Lung (tissue), 12 donors: ENCODE data around the gene INAFM2. TPM values are rescaled to one million over a fixed set of nuclear protein-coding genes. Genes with fewer than 3 reads are reported as not detected.

Source experiments
- ATAC-seq: fragments of 200-7000 bp; cut with Tn5 transposase; one replicate; pipeline ENCODE4 v1.9.1; 2020; ENCODE audit warnings: moderate number of reproducible peaks; ENCODE audit not compliant: insufficient read depth, low FRiP score
- DNase-seq, 3 donors: peaks; one replicate each; pipeline ENCODE4 v3.0.0-alpha.2; 2013 to 2017
- H3K27ac ChIP-seq, 2 donors: one replicate each; pipeline ENCODE4 v1.5.1; 2013; ENCODE audit warnings: mild to moderate bottlenecking in 2 of 2, moderate library complexity in 2 of 2, control low read depth in 1 of 2, inconsistent platforms in 1 of 2, low read depth in 1 of 2, low read length in 1 of 2
- H3K27me3 ChIP-seq, 3 donors: one replicate each; pipeline ENCODE4 v1.5.1; 2013; ENCODE audit warnings: low read length in 2 of 3; ENCODE audit not compliant: control insufficient read depth in 3 of 3, insufficient read depth in 3 of 3
- H3K36me3 ChIP-seq, 4 donors: one replicate each; pipeline ENCODE4 v1.5.1; 2013; ENCODE audit warnings: low read length in 4 of 4, mild to moderate bottlenecking in 1 of 4, moderate library complexity in 1 of 4; ENCODE audit not compliant: control insufficient read depth in 4 of 4, insufficient read depth in 4 of 4
- H3K4me1 ChIP-seq, 5 donors: one replicate each; pipeline ENCODE4 v1.5.1; 2013; ENCODE audit warnings: low read length in 5 of 5, mild to moderate bottlenecking in 2 of 5, moderate library complexity in 1 of 5; ENCODE audit not compliant: control insufficient read depth in 5 of 5, insufficient read depth in 5 of 5
- H3K4me3 ChIP-seq: one replicate; pipeline ENCODE4 v1.5.1; 2013; ENCODE audit warnings: mild to moderate bottlenecking, control low read depth, moderate library complexity
- H3K9ac ChIP-seq, 2 donors: one replicate each; pipeline ENCODE4 v1.5.1; 2013; ENCODE audit warnings: low read length in 2 of 2, control low read depth in 1 of 2; ENCODE audit not compliant: insufficient read depth in 1 of 2
- H3K9me3 ChIP-seq, 4 donors: one replicate each; pipeline ENCODE4 v1.5.1; 2013; ENCODE audit warnings: low read length in 3 of 4, mild to moderate bottlenecking in 1 of 4, moderate library complexity in 1 of 4; ENCODE audit not compliant: control insufficient read depth in 4 of 4, insufficient read depth in 3 of 4
- CTCF ChIP-seq: IDR thresholded peaks from 2 replicates; pipeline ENCODE4 v1.5.1; 2012; ENCODE audit warnings: mild to moderate bottlenecking; ENCODE audit errors: control extremely low read depth, extremely low read depth
- WGBS, 2 donors: extraction: QIAGEN DNeasy Blood & Tissue Kit; methylation state at CpG; one replicate each; pipeline ENCODE4 v1.1.7; 2013; 5-methylcytosine and 5-hydroxymethylcytosine counted together
- polyA plus RNA-seq, 2 donors: library from polyadenylated mRNA; stranded (reverse); fragments of 200-250 nt; gene quantifications; one replicate each; pipeline ENCODE4 v1.2.1, GENCODE V29; 2013
- total RNA-seq, 2 donors: library from RNA; depleted of rRNA in 1 of 2; stranded (reverse); fragments of >200 nt in 1 of 2; gene quantifications; one replicate each; pipeline ENCODE4 v1.2.1, GENCODE V29; 2014 to 2021
- donor health status: control.
- donor health status: control.
- donor health status: Bipolar disorder and iron deficiency.
- donor health status: healthy.
- donor health status: DM: yes; HTN: yes; CAD: no.

The INAFM2 gene
- total and polyA plus RNA-seq, 4 donors, result 12.8 to 31.1 (median 19.0) TPM

- Histone ChIP-seq H3K9me3 (no peaks in the 10 kb centered on the region), H3K4me3 (no peak overlapping the region), H3K27ac (no peak overlapping the region), H3K27me3 (peaks cover 3 to 48% (median 44%) of the 10 kb centered on the region in 3 donors), H3K9ac (no peak overlapping the region), H3K36me3 (no peaks in the 10 kb centered on the region), H3K4me1 (peaks cover 0 to 43% (median 12%) of the 10 kb centered on the region in 5 donors)
- TF ChIP-seq CTCF, result no peak
- DNase-seq, result no peak
- WGBS, 2 donors, result 5 to 8% methylated on average over 13 to 51 of the region's 51 CpGs
- ATAC-seq, result no peak
Measured at GRCh38 chr15:40281801-40282146, 41.7 kb upstream of the INAFM2 start.

- peak; percentile 34 for ATAC-seq
- peaks cover 0 to 43% (median 12%) of the 10 kb centered on the region in 5 donors for H3K4me1 ChIP-seq
- 0 to 1% methylated on average over 70 to 92 of the region's 92 CpGs for WGBS, 2 donors
Measured at GRCh38 chr15:40282147-40282868, 41.2 kb upstream of the INAFM2 start.

GRCh38 chr15:40282869-40283614 lies 40.5 kb upstream of the INAFM2 start, which contains the start of gene ANKRD63:
Gene ANKRD63 (minus strand): TSS chr15:40283064. CDS start chr15:40282586, 478 bp downstream.
- no peak for TF ChIP-seq CTCF
- Histone ChIP-seq H3K4me3 (peak within 1 kb of the TSS; percentile 12), H3K9ac (no peak within 1 kb of the TSS), H3K27me3 (peaks cover 3 to 48% (median 43%) of the 10 kb centered on the region in 3 donors), H3K4me1 (peaks cover 0 to 43% (median 12%) of the 10 kb centered on the region in 5 donors), H3K9me3 (no peaks in the 10 kb centered on the region), H3K27ac (no peak within 1 kb of the TSS), H3K36me3 (peaks cover 0 to under 1% (median under 1%) of the 10 kb centered on the region in 4 donors)
- ATAC-seq, result peak; percentile 13
- WGBS, 2 donors, result 1 to 3% methylated on average over 70 to 76 of the region's 76 CpGs
- peak; percentile 25 to 48 (median 41) for DNase-seq

More at GRCh38 chr15:40282147-40282868, 41.2 kb upstream of the INAFM2 start:
- Histone ChIP-seq H3K27me3 (peaks cover 3 to 48% (median 44%) of the 10 kb centered on the region in 3 donors), H3K4me3 (no peak overlapping the region), H3K27ac (no peak overlapping the region), H3K9ac (no peak overlapping the region), H3K36me3 (no peaks in the 10 kb centered on the region), H3K9me3 (no peaks in the 10 kb centered on the region)
- DNase-seq, result peak in 1 of 3 donors; percentile 38
- no peak for TF ChIP-seq CTCF
